Neural cell (in vitro differentiated cells): ENCODE data around the gene WNT3. TPM values are rescaled to one million over a fixed set of nuclear protein-coding genes. Genes with fewer than 3 reads are reported as not detected.

Experiments
- H2AFZ ChIP-seq: fragments of 200-600, 300-800 bp; sonication (generic), shearing (Covaris generic); 2 replicates; pipeline ENCODE4 v1.6.0; 2014; ENCODE audit warnings: low read depth, mild to moderate bottlenecking, antibody characterized with exemption, low read length, moderate library complexity
- H3F3A ChIP-seq: fragments of 200-600 bp; shearing (Covaris generic); 2 replicates; pipeline ENCODE4 v1.6.1; 2016; ENCODE audit warnings: mild to moderate bottlenecking, moderate library complexity, mixed read lengths, antibody characterized with exemption, low read length; ENCODE audit not compliant: insufficient read depth, poor library complexity, severe bottlenecking
- H3K27ac ChIP-seq: fragments of 200-600, 300-800 bp; sonication (generic), shearing (Covaris generic); 2 replicates; pipeline ENCODE4 v1.5.1; 2014; ENCODE audit warnings: mild to moderate bottlenecking, low read length, moderate library complexity
- H3K27me3 ChIP-seq: fragments of 300-800, 200-600 bp; sonication (generic), shearing (Covaris generic); 2 replicates; pipeline ENCODE4 v1.6.0; 2014; ENCODE audit warnings: mild to moderate bottlenecking, low read depth, low read length, moderate library complexity; ENCODE audit not compliant: insufficient read depth
- H3K36me3 ChIP-seq: fragments of 300-800, 200-600 bp; sonication (generic), shearing (Covaris generic); 2 replicates; pipeline ENCODE4 v1.5.1; 2014; ENCODE audit warnings: mild to moderate bottlenecking, antibody characterized with exemption, low read length, moderate library complexity; ENCODE audit not compliant: insufficient read depth
- H3K4me2 ChIP-seq: fragments of 300-800, 200-600 bp; sonication (generic), shearing (Covaris generic); 2 replicates; pipeline ENCODE4 v1.6.0; 2014; ENCODE audit warnings: mild to moderate bottlenecking, low read length
- H3K4me3 ChIP-seq: fragments of 300-800, 200-600 bp; sonication (generic), shearing (Covaris generic); 2 replicates; pipeline ENCODE4 v1.5.1; 2014; ENCODE audit warnings: mild to moderate bottlenecking, low read length, moderate library complexity
- H3K79me2 ChIP-seq: fragments of 200-600 bp; shearing (Covaris generic); replicated peaks from 2 replicates; pipeline ENCODE4 v1.6.0; 2014; ENCODE audit warnings: mild to moderate bottlenecking, low read length, moderate library complexity; ENCODE audit not compliant: insufficient read depth
- H3K9ac ChIP-seq: fragments of 300-800, 200-600 bp; sonication (generic), shearing (Covaris generic); 2 replicates; pipeline ENCODE4 v1.6.1; 2016; ENCODE audit warnings: mild to moderate bottlenecking, low read length, mixed read lengths
- H3K9me2 ChIP-seq: fragments of 200-600 bp; shearing (Covaris generic); 2 replicates; pipeline ENCODE4 v1.6.1; 2016; ENCODE audit warnings: mild to moderate bottlenecking, low read length, mixed read lengths; ENCODE audit not compliant: insufficient read depth
- H3K9me3 ChIP-seq: fragments of 200-600, 300-800 bp; sonication (generic), shearing (Covaris generic); 2 replicates; pipeline ENCODE4 v1.6.1; 2016; ENCODE audit warnings: mild to moderate bottlenecking, mixed run types, low read length, moderate library complexity, mixed read lengths
- H4K20me1 ChIP-seq: fragments of 200-600 bp; shearing (Covaris generic); 2 replicates; pipeline ENCODE4 v1.6.1; 2016; ENCODE audit warnings: mild to moderate bottlenecking, mixed run types; ENCODE audit not compliant: insufficient read depth
- EP300 ChIP-seq: fragments of 450-650 bp; conservative IDR thresholded peaks from 2 replicates; pipeline ENCODE4 v1.6.1; 2014; ENCODE audit warnings: antibody characterized with exemption, mild to moderate bottlenecking, moderate library complexity; ENCODE audit not compliant: poor library complexity, severe bottlenecking
- EZH2 ChIP-seq: fragments of 200-600, 300-800 bp; shearing (Covaris generic), sonication (generic); IDR thresholded peaks from 2 replicates; pipeline ENCODE4 v1.6.1; 2014; ENCODE audit warnings: antibody characterized with exemption, low read length, borderline replicate concordance, mild to moderate bottlenecking; ENCODE audit not compliant: insufficient read depth, poor library complexity, severe bottlenecking
- MXI1 ChIP-seq: fragments of 450-650 bp; conservative IDR thresholded peaks from 2 replicates; pipeline ENCODE4 v1.6.1; 2014; ENCODE audit warnings: antibody characterized with exemption, mild to moderate bottlenecking; ENCODE audit not compliant: poor library complexity, severe bottlenecking
- POLR2AphosphoS5 ChIP-seq: IDR thresholded peaks from 2 replicates; pipeline ENCODE4 v1.6.1; 2012
- RAD21 ChIP-seq: fragments of 450-650 bp; conservative IDR thresholded peaks from 2 replicates; pipeline ENCODE4 v1.6.1; 2014; ENCODE audit warnings: antibody characterized with exemption, mild to moderate bottlenecking, moderate library complexity
- SMC3 ChIP-seq: fragments of 450-650 bp; conservative IDR thresholded peaks from 2 replicates; pipeline ENCODE4 v1.6.1; 2014; ENCODE audit warnings: antibody characterized with exemption, mild to moderate bottlenecking, moderate library complexity; ENCODE audit not compliant: poor library complexity
- TAF1 ChIP-seq: IDR thresholded peaks from 2 replicates; pipeline ENCODE4 v1.6.1; 2012; ENCODE audit warnings: low read depth
- polyA plus RNA-seq: library from polyadenylated mRNA; depleted of rRNA; stranded (reverse); fragments of >200 nt; gene quantifications from 2 replicates; pipeline ENCODE4 v1.2.3, GENCODE V29; 2014
- TF ChIP-seq, protein P1 (sequence below): fragments of 450-650 bp; IDR thresholded peaks from 2 replicates; pipeline ENCODE4 v1.5.1; 2014; ENCODE audit warnings: antibody characterized with exemption, mild to moderate bottlenecking, moderate library complexity; ENCODE audit not compliant: poor library complexity, severe bottlenecking
- TF ChIP-seq, protein P2 (sequence below): IDR thresholded peaks from 2 replicates; pipeline ENCODE4 v1.6.1; 2012; ENCODE audit warnings: borderline replicate concordance

WNT3 gene
- polyA plus RNA-seq, 1 donor from 2014 or later, result 7.6 TPM

DNA sequence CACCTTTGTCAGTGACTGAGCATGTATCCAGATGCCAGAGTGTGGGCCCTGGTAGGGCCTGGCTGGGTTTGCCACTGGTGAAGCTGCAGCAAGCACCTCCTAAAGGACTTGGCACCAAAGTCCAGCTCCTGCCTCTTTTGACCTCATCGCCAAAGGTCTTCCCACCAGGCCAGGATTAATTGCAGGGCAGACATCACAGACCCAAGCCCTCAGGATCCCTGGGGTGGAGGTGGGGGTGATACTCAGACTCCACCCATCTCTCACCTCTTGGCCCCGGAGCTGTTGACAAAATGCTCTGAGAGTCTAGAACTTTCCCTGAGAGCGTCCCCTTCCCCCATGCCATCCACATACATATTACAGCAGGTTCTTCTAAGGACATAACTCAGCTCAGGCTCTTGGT lies 4.6 kb downstream of the WNT3 start:
- Histone ChIP-seq H3K36me3 (no peaks in the 10 kb centered on the region), H3K9me3 (no peaks in the 10 kb centered on the region), H3K27me3 (peaks cover 59% of the 10 kb centered on the region), H3K9ac (no peak overlapping the region), H3F3A (no peaks in the 10 kb centered on the region), H3K27ac (no peak overlapping the region), H3K9me2 (no peaks in the 10 kb centered on the region), H2AFZ (no peak overlapping the region), H3K4me3 (no peak overlapping the region), H4K20me1 (no peaks in the 10 kb centered on the region), H3K4me2 (no peak overlapping the region), H3K79me2 (no peaks in the 10 kb centered on the region)
- TF ChIP-seq, protein P1, sequence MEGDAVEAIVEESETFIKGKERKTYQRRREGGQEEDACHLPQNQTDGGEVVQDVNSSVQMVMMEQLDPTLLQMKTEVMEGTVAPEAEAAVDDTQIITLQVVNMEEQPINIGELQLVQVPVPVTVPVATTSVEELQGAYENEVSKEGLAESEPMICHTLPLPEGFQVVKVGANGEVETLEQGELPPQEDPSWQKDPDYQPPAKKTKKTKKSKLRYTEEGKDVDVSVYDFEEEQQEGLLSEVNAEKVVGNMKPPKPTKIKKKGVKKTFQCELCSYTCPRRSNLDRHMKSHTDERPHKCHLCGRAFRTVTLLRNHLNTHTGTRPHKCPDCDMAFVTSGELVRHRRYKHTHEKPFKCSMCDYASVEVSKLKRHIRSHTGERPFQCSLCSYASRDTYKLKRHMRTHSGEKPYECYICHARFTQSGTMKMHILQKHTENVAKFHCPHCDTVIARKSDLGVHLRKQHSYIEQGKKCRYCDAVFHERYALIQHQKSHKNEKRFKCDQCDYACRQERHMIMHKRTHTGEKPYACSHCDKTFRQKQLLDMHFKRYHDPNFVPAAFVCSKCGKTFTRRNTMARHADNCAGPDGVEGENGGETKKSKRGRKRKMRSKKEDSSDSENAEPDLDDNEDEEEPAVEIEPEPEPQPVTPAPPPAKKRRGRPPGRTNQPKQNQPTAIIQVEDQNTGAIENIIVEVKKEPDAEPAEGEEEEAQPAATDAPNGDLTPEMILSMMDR, result no peak
- TF ChIP-seq MXI1, result no peak
- no peak for TF ChIP-seq EP300
- TF ChIP-seq POLR2AphosphoS5, result no peak
- TF ChIP-seq, protein P2, sequence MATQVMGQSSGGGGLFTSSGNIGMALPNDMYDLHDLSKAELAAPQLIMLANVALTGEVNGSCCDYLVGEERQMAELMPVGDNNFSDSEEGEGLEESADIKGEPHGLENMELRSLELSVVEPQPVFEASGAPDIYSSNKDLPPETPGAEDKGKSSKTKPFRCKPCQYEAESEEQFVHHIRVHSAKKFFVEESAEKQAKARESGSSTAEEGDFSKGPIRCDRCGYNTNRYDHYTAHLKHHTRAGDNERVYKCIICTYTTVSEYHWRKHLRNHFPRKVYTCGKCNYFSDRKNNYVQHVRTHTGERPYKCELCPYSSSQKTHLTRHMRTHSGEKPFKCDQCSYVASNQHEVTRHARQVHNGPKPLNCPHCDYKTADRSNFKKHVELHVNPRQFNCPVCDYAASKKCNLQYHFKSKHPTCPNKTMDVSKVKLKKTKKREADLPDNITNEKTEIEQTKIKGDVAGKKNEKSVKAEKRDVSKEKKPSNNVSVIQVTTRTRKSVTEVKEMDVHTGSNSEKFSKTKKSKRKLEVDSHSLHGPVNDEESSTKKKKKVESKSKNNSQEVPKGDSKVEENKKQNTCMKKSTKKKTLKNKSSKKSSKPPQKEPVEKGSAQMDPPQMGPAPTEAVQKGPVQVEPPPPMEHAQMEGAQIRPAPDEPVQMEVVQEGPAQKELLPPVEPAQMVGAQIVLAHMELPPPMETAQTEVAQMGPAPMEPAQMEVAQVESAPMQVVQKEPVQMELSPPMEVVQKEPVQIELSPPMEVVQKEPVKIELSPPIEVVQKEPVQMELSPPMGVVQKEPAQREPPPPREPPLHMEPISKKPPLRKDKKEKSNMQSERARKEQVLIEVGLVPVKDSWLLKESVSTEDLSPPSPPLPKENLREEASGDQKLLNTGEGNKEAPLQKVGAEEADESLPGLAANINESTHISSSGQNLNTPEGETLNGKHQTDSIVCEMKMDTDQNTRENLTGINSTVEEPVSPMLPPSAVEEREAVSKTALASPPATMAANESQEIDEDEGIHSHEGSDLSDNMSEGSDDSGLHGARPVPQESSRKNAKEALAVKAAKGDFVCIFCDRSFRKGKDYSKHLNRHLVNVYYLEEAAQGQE, result no peak
- no peak for TF ChIP-seq TAF1
- no peak for TF ChIP-seq EZH2
- TF ChIP-seq RAD21, result no peak
- no peak for TF ChIP-seq SMC3

DNA sequence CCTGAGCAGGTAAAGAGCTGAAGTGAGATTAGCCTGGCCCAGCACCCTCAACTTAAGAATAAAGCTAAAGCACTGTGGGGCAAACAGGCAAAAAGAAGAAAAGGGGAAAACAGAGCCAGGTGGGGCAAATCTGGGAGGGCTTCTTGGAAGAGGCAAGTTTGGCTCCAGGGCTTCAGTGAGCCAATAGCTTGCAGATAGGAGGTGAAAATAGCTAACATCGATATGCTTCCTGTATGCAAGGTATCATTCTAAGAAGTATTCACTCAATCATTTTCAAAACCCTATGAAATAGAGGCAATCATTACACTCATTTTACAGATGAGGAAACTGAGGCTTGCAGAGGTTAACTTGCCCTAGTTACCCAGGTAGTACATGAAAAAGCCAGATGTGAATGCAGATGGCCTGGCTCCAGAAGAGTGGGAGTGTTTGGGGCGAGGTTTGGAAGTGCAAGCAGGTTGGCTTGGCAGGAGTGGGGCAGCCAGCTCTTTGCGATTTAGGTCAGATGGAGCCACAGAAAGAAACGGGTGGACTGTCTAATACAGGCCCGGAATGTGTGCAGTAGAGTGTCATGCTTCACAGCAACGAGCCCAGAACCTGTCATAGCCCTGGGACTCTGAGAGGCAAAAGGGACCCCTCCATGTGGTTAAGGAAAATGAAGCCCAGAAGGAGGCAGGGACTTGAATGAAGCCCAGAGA lies 5.7 kb downstream of the WNT3 start:
- TF ChIP-seq POLR2AphosphoS5 (no peak), TAF1 (no peak), SMC3 (no peak), RAD21 (no peak), EP300 (no peak), MXI1 (no peak), EZH2 (no peak)
- TF ChIP-seq, protein P2, result no peak
- TF ChIP-seq, protein P1, result no peak
- Histone ChIP-seq H3K27ac (no peak overlapping the region), H2AFZ (no peak overlapping the region), H3K4me2 (no peak overlapping the region), H3K79me2 (no peaks in the 10 kb centered on the region), H3K9ac (no peak overlapping the region), H3K9me3 (no peaks in the 10 kb centered on the region), H3K9me2 (no peaks in the 10 kb centered on the region), H3K4me3 (no peak overlapping the region), H4K20me1 (no peaks in the 10 kb centered on the region), H3F3A (no peaks in the 10 kb centered on the region), H3K36me3 (no peaks in the 10 kb centered on the region), H3K27me3 (peaks cover 48% of the 10 kb centered on the region)
